ENCODE data around the gene ROBO2.

ROBO2 gene

DNA sequence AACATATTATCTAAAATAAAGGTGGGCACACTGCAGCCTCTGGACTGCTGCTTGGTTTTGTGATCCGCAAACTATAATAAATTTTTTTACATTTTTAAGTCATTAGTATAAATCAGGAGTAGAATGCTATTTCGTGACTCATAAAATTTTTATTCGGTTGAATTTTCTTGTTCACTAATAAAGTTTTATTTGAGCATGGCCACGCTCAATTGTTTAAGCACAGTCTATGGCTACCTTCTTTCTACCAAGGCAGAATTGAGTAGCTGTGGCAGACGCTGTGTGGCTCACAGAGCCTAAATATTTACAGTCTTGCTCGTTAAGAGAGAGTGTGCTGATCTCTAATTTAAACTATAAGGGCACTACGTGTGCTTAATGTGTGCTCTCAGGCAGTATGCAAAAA, 28.9 kb downstream of the ROBO2 start:
- Histone ChIP-seq H3K9ac (no peak overlapping the region), H3K4me1 (no peaks in the 10 kb centered on the region), H3K9me3 (ENCODE audit: control insufficient read depth, low read length) (no peaks in the 10 kb centered on the region), H3K27me3 (ENCODE audit: control insufficient read depth, insufficient read depth, low read length) (no peaks in the 10 kb centered on the region), H2AFZ (no peak overlapping the region), H3K79me2 (no peaks in the 10 kb centered on the region), H3K36me3 (ENCODE audit: control insufficient read depth, insufficient read depth, low read length) (no peaks in the 10 kb centered on the region), H3K4me2 (ENCODE audit: low read length) (no peak overlapping the region), H3K27ac (no peak overlapping the region), H3K4me3 (ENCODE audit: low read depth, low read length) (no peak overlapping the region)
- no peak for TF ChIP-seq CTCF (IDR thresholded peaks at IDR 0.05)

GRCh38 chr3:77071364-77071763, 31.5 kb downstream of the ROBO2 start:
- Histone ChIP-seq H3K4me3 (ENCODE audit: low read depth, low read length) (no peak overlapping the region), H3K79me2 (no peaks in the 10 kb centered on the region), H3K9me3 (ENCODE audit: control insufficient read depth, low read length) (no peaks in the 10 kb centered on the region), H3K36me3 (ENCODE audit: control insufficient read depth, insufficient read depth, low read length) (no peaks in the 10 kb centered on the region), H3K9ac (no peak overlapping the region), H3K4me2 (ENCODE audit: low read length) (no peak overlapping the region), H3K27ac (no peak overlapping the region), H2AFZ (no peak overlapping the region), H3K4me1 (no peaks in the 10 kb centered on the region), H3K27me3 (ENCODE audit: control insufficient read depth, insufficient read depth, low read length) (no peaks in the 10 kb centered on the region)
- no peak for TF ChIP-seq CTCF (IDR thresholded peaks at IDR 0.05)

GRCh38 chr3:77071809-77072208, 31.9 kb downstream of the ROBO2 start:
- Histone ChIP-seq H3K9me3 (ENCODE audit: control insufficient read depth, low read length) (no peaks in the 10 kb centered on the region), H2AFZ (no peak overlapping the region), H3K36me3 (ENCODE audit: control insufficient read depth, insufficient read depth, low read length) (no peaks in the 10 kb centered on the region), H3K27ac (no peak overlapping the region), H3K4me2 (ENCODE audit: low read length) (no peak overlapping the region), H3K4me3 (ENCODE audit: low read depth, low read length) (no peak overlapping the region), H3K27me3 (ENCODE audit: control insufficient read depth, insufficient read depth, low read length) (no peaks in the 10 kb centered on the region), H3K4me1 (no peaks in the 10 kb centered on the region), H3K79me2 (no peaks in the 10 kb centered on the region), H3K9ac (no peak overlapping the region)
- no peak for TF ChIP-seq CTCF (IDR thresholded peaks at IDR 0.05)

DNA sequence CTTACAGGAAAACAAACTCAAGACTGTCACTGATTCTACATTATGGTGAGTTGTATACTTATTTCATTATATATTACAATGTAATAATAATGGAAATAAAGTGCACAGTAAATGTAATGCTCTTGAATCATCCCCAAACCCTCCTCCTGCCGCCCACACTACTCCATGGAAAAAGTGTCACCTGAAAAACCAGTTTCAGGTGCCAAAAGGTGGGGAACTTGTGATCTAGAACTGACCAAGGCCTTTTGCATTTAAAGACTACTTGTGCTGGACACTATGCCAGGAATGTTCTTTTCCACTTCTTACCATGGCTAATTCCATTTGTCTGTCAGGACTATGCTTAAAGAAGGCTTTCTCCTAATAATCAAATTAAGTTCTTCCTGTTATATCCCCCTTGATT, 32.3 kb downstream of the ROBO2 start:
- H3K9ac ChIP-seq, result no peak overlapping the region
- no peak for TF ChIP-seq CTCF (IDR thresholded peaks at IDR 0.05)

GRCh38 chr3:77078279-77078678, 38.4 kb downstream of the ROBO2 start:
- H3K4me3 ChIP-seq (ENCODE audit: low read depth, low read length), result no peak overlapping the region
- H3K4me2 ChIP-seq (ENCODE audit: low read length), result no peak overlapping the region
- H3K36me3 ChIP-seq (ENCODE audit: control insufficient read depth, insufficient read depth, low read length), result no peaks in the 10 kb centered on the region
- no peak overlapping the region for H3K27ac ChIP-seq
- no peak for TF ChIP-seq CTCF (IDR thresholded peaks at IDR 0.05)
- H3K27me3 ChIP-seq (ENCODE audit: control insufficient read depth, insufficient read depth, low read length), result no peaks in the 10 kb centered on the region
- no peak overlapping the region for H3K9ac ChIP-seq
- no peaks in the 10 kb centered on the region for H3K9me3 ChIP-seq (ENCODE audit: control insufficient read depth, low read length)
- H3K4me1 ChIP-seq, result no peaks in the 10 kb centered on the region
- no peak overlapping the region for H2AFZ ChIP-seq
- H3K79me2 ChIP-seq, result no peaks in the 10 kb centered on the region

More for the DNA sequence above, 32.3 kb downstream of the ROBO2 start:
- H3K27ac ChIP-seq, result no peak overlapping the region
- H3K4me2 ChIP-seq (ENCODE audit: low read length), result no peak overlapping the region
- no peak overlapping the region for H2AFZ ChIP-seq
- no peaks in the 10 kb centered on the region for H3K4me1 ChIP-seq
- H3K4me3 ChIP-seq (ENCODE audit: low read depth, low read length), result no peak overlapping the region
- no peaks in the 10 kb centered on the region for H3K36me3 ChIP-seq (ENCODE audit: control insufficient read depth, insufficient read depth, low read length)
- no peaks in the 10 kb centered on the region for H3K9me3 ChIP-seq (ENCODE audit: control insufficient read depth, low read length)
- H3K27me3 ChIP-seq (ENCODE audit: control insufficient read depth, insufficient read depth, low read length), result no peaks in the 10 kb centered on the region
- no peaks in the 10 kb centered on the region for H3K79me2 ChIP-seq
